Activated CD8-positive, alpha-beta memory T cell treated with anti-CD3 and anti-CD28 coated beads for 36 hours (primary cell): ENCODE data around the gene PHKG2. TPM values are rescaled to one million over a fixed set of nuclear protein-coding genes. Genes with fewer than 3 reads are reported as not detected.

Experiments
- CTCF ChIA-PET: fragments of 350-600 bp; sonication (Branson Sonifier 250); formaldehyde crosslinking; loops from one replicate; lab custom pipeline; 2021; ENCODE audit warnings: antibody characterized with exemption; lab: Charles Lee
- POLR2A ChIA-PET: fragments of 350-600 bp; sonication (Branson Sonifier 250); formaldehyde crosslinking; loops from one replicate; lab custom pipeline; 2021; ENCODE audit warnings: antibody characterized with exemption; lab: Charles Lee
- total RNA-seq, 2 experiments: library from RNA; stranded (reverse); gene quantifications; one replicate each; pipeline ENCODE4 v1.2.3, GENCODE V29; 2021

The PHKG2 gene
- total RNA-seq, 2 experiments from 2014 or later, result 34.5 to 34.7 TPM

- CTCF ChIA-PET, result interaction anchor here (0.6 to 2.1 kb wide), 2 partner anchors 18 to 36 kb away, joined by 3 to 4 read pairs; no protein-coding TSS in a partner anchor
- POLR2A ChIA-PET, result no interaction called here
These were observed 16.7 kb downstream of the PHKG2 start for GRCh38 chr16:30764816-30765465.

GRCh38 chr16:30766206-30766932, 18.1 kb downstream of the PHKG2 start:
- CTCF ChIA-PET, result no interaction called here

GRCh38 chr16:30766933-30767284, 18.7 kb downstream of the PHKG2 start:
- POLR2A ChIA-PET, result interaction anchor here (1.1 kb wide), 1 partner anchor 14 kb away, joined by 3 read pairs; no protein-coding TSS in a partner anchor

More at GRCh38 chr16:30766206-30766932, 18.1 kb downstream of the PHKG2 start:
- POLR2A ChIA-PET, result interaction anchor here (0.6 to 1.1 kb wide), 2 partner anchors 13 to 177 kb away, joined by 3 to 6 read pairs; no protein-coding TSS in a partner anchor

GRCh38 chr16:30767767-30768465, 19.7 kb downstream of the PHKG2 start:
- ChIA-PET POLR2A (no interaction called here), CTCF (interaction anchor here (0.6 kb wide), 1 partner anchor 161 kb away, joined by 4 read pairs; no protein-coding TSS in a partner anchor)

More at GRCh38 chr16:30766933-30767284, 18.7 kb downstream of the PHKG2 start:
- CTCF ChIA-PET, result no interaction called here

GRCh38 chr16:30768583-30769181, 20.5 kb downstream of the PHKG2 start:
- POLR2A ChIA-PET, result interaction anchor here (0.5 kb wide), 1 partner anchor 63 kb away, joined by 3 read pairs; no protein-coding TSS in a partner anchor
- CTCF ChIA-PET, result no interaction called here

- POLR2A ChIA-PET, result interaction anchor here (0.5 kb wide), 1 partner anchor 64 kb away, joined by 3 read pairs; no protein-coding TSS in a partner anchor
- CTCF ChIA-PET, result no interaction called here
These were observed 21.3 kb downstream of the PHKG2 start for GRCh38 chr16:30769379-30770089.

GRCh38 chr16:30771726-30772125, 23.5 kb downstream of the PHKG2 start:
- CTCF ChIA-PET, result no interaction called here
- POLR2A ChIA-PET, result interaction anchor here (0.7 kb wide), 1 partner anchor 23 kb away, joined by 4 read pairs; the partner anchor contains the start of gene PHKG2

GRCh38 chr16:30773826-30774225, 25.6 kb downstream of the PHKG2 start:
- CTCF ChIA-PET, result interaction anchor here (1.1 to 1.7 kb wide), 2 partner anchors 40 to 167 kb away, joined by 3 to 4 read pairs; no protein-coding TSS in a partner anchor
- POLR2A ChIA-PET, result no interaction called here

- CTCF ChIA-PET, result interaction anchor here (1.0 to 1.7 kb wide), 4 partner anchors 22 to 167 kb away, joined by 3 to 4 read pairs (median 3); no protein-coding TSS in a partner anchor
- POLR2A ChIA-PET, result interaction anchor here (1.1 kb wide), 1 partner anchor 31 kb away, joined by 3 read pairs; no protein-coding TSS in a partner anchor
These were observed 26.3 kb downstream of the PHKG2 start for GRCh38 chr16:30774367-30775130.

- CTCF ChIA-PET, result interaction anchor here (1.0 to 1.7 kb wide), 3 partner anchors 21 to 166 kb away, joined by 3 to 4 read pairs (median 3); no protein-coding TSS in a partner anchor
- POLR2A ChIA-PET, result interaction anchor here (1.1 kb wide), 1 partner anchor 30 kb away, joined by 3 read pairs; no protein-coding TSS in a partner anchor
These were observed 26.8 kb downstream of the PHKG2 start for GRCh38 chr16:30775131-30775391.

GRCh38 chr16:30775392-30776188, 27.4 kb downstream of the PHKG2 start:
- ChIA-PET CTCF (interaction anchor here (1.0 kb wide), 1 partner anchor 21 kb away, joined by 3 read pairs; no protein-coding TSS in a partner anchor), POLR2A (interaction anchor here (1.1 kb wide), 1 partner anchor 30 kb away, joined by 3 read pairs; no protein-coding TSS in a partner anchor)

- ChIA-PET POLR2A (interaction anchor here (1.2 kb wide), 1 partner anchor 28 kb away, joined by 3 read pairs; no protein-coding TSS in a partner anchor), CTCF (interaction anchor here (0.7 to 1.3 kb wide), 2 partner anchors 37 to 67 kb away, joined by 3 read pairs; no protein-coding TSS in a partner anchor)
These were observed 29.5 kb downstream of the PHKG2 start for GRCh38 chr16:30777591-30778297.

- CTCF ChIA-PET, result interaction anchor here (0.7 kb wide), 1 partner anchor 36 kb away, joined by 3 read pairs; no protein-coding TSS in a partner anchor
- POLR2A ChIA-PET, result interaction anchor here (0.6 to 0.7 kb wide), 2 partner anchors 31 to 138 kb away, joined by 4 to 6 read pairs; partner anchors contain the start of gene PHKG2
These were observed 30.5 kb downstream of the PHKG2 start for GRCh38 chr16:30778549-30779244.

GRCh38 chr16:30779596-30779995, 31.4 kb downstream of the PHKG2 start:
- POLR2A ChIA-PET, result interaction anchor here (0.6 kb wide), 1 partner anchor 137 kb away, joined by 6 read pairs; no protein-coding TSS in a partner anchor
- CTCF ChIA-PET, result no interaction called here

- ChIA-PET POLR2A (no interaction called here), CTCF (no interaction called here)
These were observed 31.8 kb downstream of the PHKG2 start for GRCh38 chr16:30780021-30780420.
